ENCODE data around the gene C10orf67. TPM values are rescaled to one million over a fixed set of nuclear protein-coding genes. Genes with fewer than 3 reads are reported as not detected.

C10orf67 gene
- total RNA-seq, 1 donor from 2014 or later, result 0.41 TPM

GRCh38 chr10:23200586-23200985 lies 144.0 kb downstream of the C10orf67 start:
- FAIRE-seq (no peak), DNase-seq (ENCODE audit: low spot score in 2 of 2) (no peak)

- DNase-seq (ENCODE audit: low spot score in 2 of 2) (no peak), FAIRE-seq (no peak)
These were observed 144.7 kb downstream of the C10orf67 start for GRCh38 chr10:23199768-23200511.

- no peak for DNase-seq (ENCODE audit: low spot score in 2 of 2)
- FAIRE-seq, result no peak
These were observed 145.4 kb downstream of the C10orf67 start for GRCh38 chr10:23198940-23199767.

- DNase-seq (ENCODE audit: low spot score in 2 of 2) (no peak), FAIRE-seq (no peak)
These were observed 146.0 kb downstream of the C10orf67 start for GRCh38 chr10:23198610-23198939.

- DNase-seq (ENCODE audit: low spot score in 2 of 2) (no peak), FAIRE-seq (no peak)
These were observed 147.2 kb downstream of the C10orf67 start for GRCh38 chr10:23197416-23197861.

- DNase-seq (ENCODE audit: low spot score in 2 of 2) (no peak), FAIRE-seq (no peak)
These were observed 147.7 kb downstream of the C10orf67 start for GRCh38 chr10:23196915-23197314.

- FAIRE-seq, result no peak
- DNase-seq (ENCODE audit: low spot score in 2 of 2), result no peak
These were observed 148.6 kb downstream of the C10orf67 start for GRCh38 chr10:23195846-23196600.

GRCh38 chr10:23194966-23195845 lies 149.4 kb downstream of the C10orf67 start:
- FAIRE-seq, result no peak

GRCh38 chr10:23194471-23194965 lies 150.1 kb downstream of the C10orf67 start:
- no peak for DNase-seq (ENCODE audit: low spot score in 2 of 2)
- FAIRE-seq, result no peak

More at GRCh38 chr10:23194966-23195845, 149.4 kb downstream of the C10orf67 start:
- DNase-seq (ENCODE audit: low spot score in 2 of 2), result no peak

GRCh38 chr10:23193435-23194074 lies 151.0 kb downstream of the C10orf67 start:
- FAIRE-seq, result no peak
- DNase-seq (ENCODE audit: low spot score in 2 of 2), result no peak

- DNase-seq (ENCODE audit: low spot score in 2 of 2) (no peak), FAIRE-seq (no peak)
These were observed 151.7 kb downstream of the C10orf67 start for GRCh38 chr10:23192712-23193434.

GRCh38 chr10:23191764-23192711 lies 152.6 kb downstream of the C10orf67 start, which contains the start of gene PTF1A:
TSS of gene PTF1A (plus strand) at chr10:23192312. CDS start at chr10:23192531, 219 bp downstream.
- FAIRE-seq, result no peak
- DNase-seq (ENCODE audit: low spot score in 2 of 2), result no peak

- FAIRE-seq, result no peak
These were observed 153.5 kb downstream of the C10orf67 start for GRCh38 chr10:23190872-23191763.

GRCh38 chr10:23189024-23189423 lies 155.6 kb downstream of the C10orf67 start:
- no peak for DNase-seq (ENCODE audit: low spot score in 2 of 2)
- no peak for FAIRE-seq

More at GRCh38 chr10:23190872-23191763, 153.5 kb downstream of the C10orf67 start:
- DNase-seq (ENCODE audit: low spot score in 2 of 2), result no peak

GRCh38 chr10:23187155-23187554 lies 157.4 kb downstream of the C10orf67 start:
- DNase-seq (ENCODE audit: low spot score in 2 of 2), result no peak
- FAIRE-seq, result no peak

GRCh38 chr10:23186697-23187096 lies 157.9 kb downstream of the C10orf67 start:
- no peak for DNase-seq (ENCODE audit: low spot score in 2 of 2)
- FAIRE-seq, result no peak

Measured in frontal cortex (tissue), 4 donors.